Measurements from ENCODE around the gene MLLT10.
"Not testable (repeated sequence)": the region's sequence is repeated elsewhere in the genome, so short reads cannot be mapped to it uniquely, and the experiment has no call there.

The MLLT10 gene

GRCh38 chr10:21527598-21528235 is 6.3 kb upstream of the MLLT10 start:
- DNase-seq (ENCODE audit: extremely low read depth in 1 of 2, low read depth in 1 of 2), result no peak

- DNase-seq (ENCODE audit: extremely low read depth in 1 of 2, low read depth in 1 of 2), result no peak
Measured at GRCh38 chr10:21528236-21529031, 5.6 kb upstream of the MLLT10 start.

- no peak for DNase-seq (ENCODE audit: extremely low read depth in 1 of 2, low read depth in 1 of 2)
Measured at GRCh38 chr10:21529032-21529910, 4.8 kb upstream of the MLLT10 start.

GRCh38 chr10:21530168-21530567 is 3.9 kb upstream of the MLLT10 start:
- no peak for DNase-seq (ENCODE audit: extremely low read depth in 1 of 2, low read depth in 1 of 2)

- no peak for DNase-seq (ENCODE audit: extremely low read depth in 1 of 2, low read depth in 1 of 2)
Measured at GRCh38 chr10:21530641-21531040, 3.4 kb upstream of the MLLT10 start.

- DNase-seq (ENCODE audit: extremely low read depth in 1 of 2, low read depth in 1 of 2), result no peak
Measured at GRCh38 chr10:21531164-21531563, 2.9 kb upstream of the MLLT10 start.

- DNase-seq (ENCODE audit: extremely low read depth in 1 of 2, low read depth in 1 of 2), result no peak
Measured at GRCh38 chr10:21532694-21533466, 1.2 kb upstream of the MLLT10 start.

GRCh38 chr10:21534280-21534586 is 201 bp downstream of the MLLT10 start:
- no peak for DNase-seq (ENCODE audit: extremely low read depth in 1 of 2, low read depth in 1 of 2)

GRCh38 chr10:21534604-21535493 is 817 bp downstream of the MLLT10 start:
- DNase-seq (ENCODE audit: extremely low read depth in 1 of 2, low read depth in 1 of 2), result no peak

- DNase-seq (ENCODE audit: extremely low read depth in 1 of 2, low read depth in 1 of 2), result no peak
Measured at GRCh38 chr10:21535494-21535965, 1.5 kb downstream of the MLLT10 start.

GRCh38 chr10:21535976-21536375 is 1.9 kb downstream of the MLLT10 start:
- not testable (repeated sequence) for DNase-seq (ENCODE audit: extremely low read depth in 1 of 2, low read depth in 1 of 2)

- DNase-seq (ENCODE audit: extremely low read depth in 1 of 2, low read depth in 1 of 2), result no peak
Measured at GRCh38 chr10:21536874-21537273, 2.8 kb downstream of the MLLT10 start.

- not testable (repeated sequence) for DNase-seq (ENCODE audit: extremely low read depth in 1 of 2, low read depth in 1 of 2)
Measured at GRCh38 chr10:21540701-21541100, 6.7 kb downstream of the MLLT10 start.

GRCh38 chr10:21547246-21547645 is 13.2 kb downstream of the MLLT10 start:
- DNase-seq (ENCODE audit: extremely low read depth in 1 of 2, low read depth in 1 of 2), result no peak

GRCh38 chr10:21552638-21553037 is 18.6 kb downstream of the MLLT10 start:
- no peak for DNase-seq (ENCODE audit: extremely low read depth in 1 of 2, low read depth in 1 of 2)

- DNase-seq (ENCODE audit: extremely low read depth in 1 of 2, low read depth in 1 of 2), result no peak
Measured at GRCh38 chr10:21556527-21556926, 22.5 kb downstream of the MLLT10 start.

- DNase-seq (ENCODE audit: extremely low read depth in 1 of 2, low read depth in 1 of 2), result not testable (repeated sequence)
Measured at GRCh38 chr10:21558984-21559383, 25.0 kb downstream of the MLLT10 start.

GRCh38 chr10:21570761-21571521 is 36.9 kb downstream of the MLLT10 start:
- no peak for DNase-seq (ENCODE audit: extremely low read depth in 1 of 2, low read depth in 1 of 2)

GRCh38 chr10:21572578-21572977 is 38.5 kb downstream of the MLLT10 start:
- DNase-seq (ENCODE audit: extremely low read depth in 1 of 2, low read depth in 1 of 2), result no peak
